ENCODE data around the gene ZGPAT.
"Not testable (repeated sequence)": the region's sequence is repeated elsewhere in the genome, so short reads cannot be mapped to it uniquely, and the experiment has no call there.

Gene ZGPAT

DNA sequence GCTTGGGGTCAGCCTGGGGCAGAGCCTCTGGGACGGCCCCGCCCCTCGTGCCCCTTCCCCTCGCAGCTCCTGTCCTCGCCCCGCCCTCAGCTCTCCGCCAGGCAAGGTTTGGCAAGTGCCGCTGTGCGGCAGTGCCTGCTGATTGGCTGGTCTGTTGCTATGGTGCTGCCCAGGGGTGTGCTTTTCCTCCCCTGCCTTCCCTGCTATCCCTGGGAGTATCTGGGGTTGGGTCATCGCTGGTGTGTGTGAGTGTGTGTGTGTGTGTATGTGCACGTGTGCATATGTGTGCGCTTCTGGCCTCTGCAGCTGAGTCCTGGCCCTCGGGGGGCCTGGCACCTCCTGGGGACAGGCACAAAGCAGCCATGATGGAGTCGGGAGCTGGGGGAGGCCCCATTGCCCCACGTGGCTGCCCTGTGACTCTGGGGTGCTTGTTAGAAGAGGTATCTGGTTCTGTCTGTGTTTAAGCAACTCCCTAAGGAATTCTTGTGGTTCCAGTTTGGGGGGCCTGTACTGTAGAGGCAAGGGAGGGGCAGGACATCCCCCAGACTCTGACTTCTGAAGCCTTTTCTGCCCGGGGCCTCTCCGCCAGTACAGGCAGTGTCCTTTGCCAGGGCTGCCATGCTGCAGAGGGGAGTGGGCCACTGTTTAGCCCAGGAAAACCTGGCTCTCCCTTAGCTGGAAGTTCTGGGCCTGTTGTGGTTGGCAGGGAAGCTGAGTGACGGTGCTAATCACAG, 42.8 kb upstream of the ZGPAT start:
- Histone ChIP-seq H3K4me3 (ENCODE audit: low read length) (no peak overlapping the region), H3K27ac (ENCODE audit: low read length) (no peak overlapping the region), H3K4me1 (ENCODE audit: control insufficient read depth, low read depth, low read length) (no peaks in the 10 kb centered on the region), H3K36me3 (ENCODE audit: control insufficient read depth, low read depth, low read length) (peaks cover 32% of the 10 kb centered on the region), H3K27me3 (ENCODE audit: control insufficient read depth, insufficient read depth, low read length) (no peaks in the 10 kb centered on the region), H3K9me3 (ENCODE audit: control insufficient read depth, low read depth, low read length) (no peaks in the 10 kb centered on the region), H3K9ac (ENCODE audit: low read length) (no peak overlapping the region)

DNA sequence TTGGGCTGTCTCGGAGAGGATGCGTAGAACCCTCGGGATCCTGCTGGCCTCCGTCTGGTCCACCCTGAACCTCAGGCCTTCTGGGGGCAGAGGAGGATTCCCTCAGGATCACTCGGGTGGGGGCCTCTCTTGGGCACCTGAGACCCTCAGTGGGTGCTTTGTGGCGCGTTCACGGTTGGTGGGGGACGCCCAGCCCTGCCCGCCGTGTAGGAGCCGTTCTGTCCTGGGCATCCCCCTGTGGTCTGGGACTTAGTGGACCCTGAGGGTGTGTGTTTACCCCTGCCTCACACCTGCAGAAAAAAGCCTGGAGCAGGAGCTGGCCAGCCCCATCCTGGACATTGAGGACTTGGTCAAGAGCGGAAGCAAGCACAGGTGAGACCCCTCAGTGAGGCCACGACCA, 42.1 kb upstream of the ZGPAT start:
- Histone ChIP-seq H3K9me3 (ENCODE audit: control insufficient read depth, low read depth, low read length) (no peaks in the 10 kb centered on the region), H3K27ac (ENCODE audit: low read length) (no peak overlapping the region), H3K36me3 (ENCODE audit: control insufficient read depth, low read depth, low read length) (peaks cover 30% of the 10 kb centered on the region), H3K27me3 (ENCODE audit: control insufficient read depth, insufficient read depth, low read length) (no peaks in the 10 kb centered on the region), H3K9ac (ENCODE audit: low read length) (no peak overlapping the region), H3K4me3 (ENCODE audit: low read length) (no peak overlapping the region), H3K4me1 (ENCODE audit: control insufficient read depth, low read depth, low read length) (no peaks in the 10 kb centered on the region)

DNA sequence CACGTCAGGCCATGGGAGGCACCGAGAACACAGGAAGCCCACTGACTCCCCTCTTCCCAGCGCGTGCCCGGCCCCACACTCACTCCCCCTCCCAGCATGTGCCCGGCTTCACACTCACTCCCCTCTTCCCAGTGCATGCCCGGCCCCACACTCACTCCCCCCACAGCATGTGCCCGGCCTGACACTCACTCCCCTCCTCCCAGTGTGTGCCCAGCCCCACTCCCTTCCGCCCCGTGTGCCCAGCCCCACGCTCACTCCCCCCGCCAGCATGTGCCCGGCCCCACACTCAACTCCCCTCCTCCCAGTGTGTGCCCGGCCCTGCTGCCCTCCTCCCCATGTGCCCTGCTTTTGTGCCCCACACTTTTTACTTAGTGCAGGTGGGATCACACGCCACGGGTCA, 40.0 kb upstream of the ZGPAT start:
- Histone ChIP-seq H3K4me3 (ENCODE audit: low read length) (no peak overlapping the region), H3K27me3 (ENCODE audit: control insufficient read depth, insufficient read depth, low read length) (no peaks in the 10 kb centered on the region), H3K36me3 (ENCODE audit: control insufficient read depth, low read depth, low read length) (peaks cover 23% of the 10 kb centered on the region), H3K9ac (ENCODE audit: low read length) (no peak overlapping the region), H3K9me3 (ENCODE audit: control insufficient read depth, low read depth, low read length) (no peaks in the 10 kb centered on the region), H3K4me1 (ENCODE audit: control insufficient read depth, low read depth, low read length) (no peaks in the 10 kb centered on the region), H3K27ac (ENCODE audit: low read length) (no peak overlapping the region)

DNA sequence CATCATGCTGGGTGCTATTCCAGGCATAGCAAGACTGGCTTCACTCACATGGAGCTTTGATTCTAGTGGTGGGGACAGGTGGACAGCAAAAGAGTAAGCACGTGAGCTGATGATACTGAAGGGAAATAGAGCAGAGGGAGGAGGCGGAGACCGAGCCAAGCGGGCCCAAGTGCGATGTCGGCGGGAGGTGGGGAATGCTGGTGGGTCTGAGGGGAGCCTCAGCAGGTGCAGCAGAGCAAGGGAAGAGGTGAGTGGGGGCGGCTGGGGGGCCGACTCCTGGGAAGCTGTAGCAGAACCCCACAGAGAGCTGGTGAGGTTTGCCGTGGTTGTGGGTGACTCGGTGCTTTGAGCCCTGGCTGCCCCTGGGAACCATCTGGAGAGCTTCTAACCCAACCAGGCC, 39.5 kb upstream of the ZGPAT start:
- no peak overlapping the region for H3K4me3 ChIP-seq (ENCODE audit: low read length)
- no peak overlapping the region for H3K9ac ChIP-seq (ENCODE audit: low read length)
- H3K27me3 ChIP-seq (ENCODE audit: control insufficient read depth, insufficient read depth, low read length): no peaks in the 10 kb centered on the region
- H3K9me3 ChIP-seq (ENCODE audit: control insufficient read depth, low read depth, low read length): no peaks in the 10 kb centered on the region
- H3K27ac ChIP-seq (ENCODE audit: low read length): no peak overlapping the region
- H3K4me1 ChIP-seq (ENCODE audit: control insufficient read depth, low read depth, low read length): no peaks in the 10 kb centered on the region
- H3K36me3 ChIP-seq (ENCODE audit: control insufficient read depth, low read depth, low read length): peaks cover 23% of the 10 kb centered on the region

DNA sequence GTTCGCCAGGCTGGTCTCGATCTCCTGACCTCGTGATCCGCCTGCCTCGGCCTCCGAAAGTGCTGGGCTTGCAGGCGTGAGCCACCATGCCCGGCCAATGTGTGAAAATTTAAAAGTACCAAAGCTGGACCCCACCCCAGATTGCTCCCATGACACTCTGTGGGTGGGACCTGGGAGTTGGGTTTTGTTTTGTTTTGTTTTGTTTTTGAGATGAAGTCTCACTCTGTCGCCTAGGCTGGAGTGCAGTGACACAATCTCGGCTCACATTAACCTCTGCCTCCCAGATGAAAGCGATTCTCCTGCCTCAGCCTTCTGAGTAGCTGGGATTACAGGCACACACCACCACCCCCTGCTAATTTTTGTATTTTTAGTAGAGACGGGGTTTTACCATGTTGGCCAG, 36.1 kb upstream of the ZGPAT start:
- not testable (repeated sequence) for H3K4me3 ChIP-seq (ENCODE audit: low read length); H3K27ac ChIP-seq (ENCODE audit: low read length); H3K9ac ChIP-seq (ENCODE audit: low read length); H3K27me3 ChIP-seq (ENCODE audit: control insufficient read depth, insufficient read depth, low read length); H3K9me3 ChIP-seq (ENCODE audit: control insufficient read depth, low read depth, low read length); H3K4me1 ChIP-seq (ENCODE audit: control insufficient read depth, low read depth, low read length)
- peaks cover 21% of the 10 kb centered on the region for H3K36me3 ChIP-seq (ENCODE audit: control insufficient read depth, low read depth, low read length)

DNA sequence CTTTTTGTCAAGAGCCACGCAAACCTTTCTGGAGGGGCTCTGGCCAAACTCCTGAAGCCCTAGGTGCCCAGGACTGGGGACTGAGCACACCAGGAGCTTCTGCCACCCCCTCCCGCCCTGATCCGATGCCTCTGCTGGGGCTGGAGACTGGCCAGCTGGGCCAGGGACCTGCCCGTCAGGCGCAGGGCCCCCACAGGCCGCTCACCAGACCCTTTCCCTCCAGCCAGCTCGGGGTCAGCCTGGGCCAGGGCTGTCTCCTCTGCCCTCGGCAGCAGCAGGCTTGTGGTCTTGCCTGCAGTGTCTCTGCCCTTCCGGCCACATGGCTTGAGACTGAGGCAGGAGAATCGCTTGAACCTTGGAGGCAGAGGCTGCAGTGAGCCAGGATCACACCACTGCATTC, 35.2 kb upstream of the ZGPAT start:
- H3K36me3 ChIP-seq (ENCODE audit: control insufficient read depth, low read depth, low read length): peaks cover 15% of the 10 kb centered on the region
- no peaks in the 10 kb centered on the region for H3K9me3 ChIP-seq (ENCODE audit: control insufficient read depth, low read depth, low read length)
- no peaks in the 10 kb centered on the region for H3K27me3 ChIP-seq (ENCODE audit: control insufficient read depth, insufficient read depth, low read length)
- H3K4me1 ChIP-seq (ENCODE audit: control insufficient read depth, low read depth, low read length): no peaks in the 10 kb centered on the region
- H3K9ac ChIP-seq (ENCODE audit: low read length): no peak overlapping the region
- no peak overlapping the region for H3K4me3 ChIP-seq (ENCODE audit: low read length)
- H3K27ac ChIP-seq (ENCODE audit: low read length): no peak overlapping the region

DNA sequence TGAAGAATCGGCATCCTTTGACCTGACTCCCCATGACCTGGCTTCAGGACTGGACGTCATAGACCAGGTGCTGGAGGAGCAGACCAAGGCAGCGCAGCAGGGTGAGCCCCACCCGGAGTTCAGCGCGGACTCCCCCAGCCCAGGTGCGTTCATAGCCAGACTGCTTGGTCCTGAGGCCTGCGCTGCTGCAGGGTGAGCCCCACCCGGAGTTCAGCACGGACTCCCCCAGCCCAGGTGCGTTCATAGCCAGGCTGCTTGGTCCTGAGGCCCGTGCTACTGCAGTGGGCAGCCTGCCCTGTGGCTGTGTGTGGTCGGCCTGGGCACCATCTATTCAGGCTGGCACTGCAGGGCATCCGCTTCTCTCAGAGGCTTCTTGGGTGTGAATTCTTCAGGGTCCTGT, 33.9 kb upstream of the ZGPAT start:
- Histone ChIP-seq H3K9me3 (ENCODE audit: control insufficient read depth, low read depth, low read length) (no peaks in the 10 kb centered on the region), H3K4me1 (ENCODE audit: control insufficient read depth, low read depth, low read length) (no peaks in the 10 kb centered on the region), H3K27me3 (ENCODE audit: control insufficient read depth, insufficient read depth, low read length) (no peaks in the 10 kb centered on the region), H3K4me3 (ENCODE audit: low read length) (no peak overlapping the region), H3K9ac (ENCODE audit: low read length) (no peak overlapping the region), H3K36me3 (ENCODE audit: control insufficient read depth, low read depth, low read length) (peaks cover 14% of the 10 kb centered on the region), H3K27ac (ENCODE audit: low read length) (no peak overlapping the region)

DNA sequence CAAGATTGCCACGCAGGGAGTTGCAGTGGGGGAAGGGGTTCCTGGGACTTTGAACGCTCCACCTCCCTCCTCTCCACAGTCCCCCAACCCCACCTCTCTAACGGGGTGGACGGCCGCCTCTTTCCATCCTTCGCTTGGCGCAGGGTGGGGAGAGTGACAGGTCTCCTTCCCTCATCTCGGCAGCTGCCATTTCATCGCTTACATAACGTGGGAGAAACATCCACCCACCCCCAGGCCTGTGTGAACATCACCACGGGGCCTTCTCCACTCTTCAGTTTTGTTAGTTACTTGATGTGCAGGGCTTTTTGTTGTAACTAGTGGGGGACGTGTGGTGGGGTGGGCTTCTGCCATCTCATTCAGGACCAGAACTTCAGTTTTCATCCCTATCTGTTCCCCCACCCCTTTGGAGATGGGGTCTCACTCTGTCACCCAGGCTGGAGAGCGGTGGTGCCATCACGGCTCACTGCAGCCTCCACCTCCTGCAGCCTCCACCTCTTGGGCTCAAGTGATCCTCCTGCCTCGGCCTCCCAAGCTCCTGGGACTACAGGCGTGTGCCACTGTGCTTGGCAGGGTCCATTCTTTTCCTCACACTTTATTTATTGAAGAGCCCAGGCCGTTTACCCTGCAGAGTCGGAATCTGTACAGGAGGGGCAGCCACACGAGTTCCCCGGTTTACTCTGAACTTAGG, 32.0 kb upstream of the ZGPAT start:
- Histone ChIP-seq H3K27ac (ENCODE audit: low read length) (no peak overlapping the region), H3K27me3 (ENCODE audit: control insufficient read depth, insufficient read depth, low read length) (no peaks in the 10 kb centered on the region), H3K9ac (ENCODE audit: low read length) (no peak overlapping the region), H3K9me3 (ENCODE audit: control insufficient read depth, low read depth, low read length) (no peaks in the 10 kb centered on the region), H3K4me3 (ENCODE audit: low read length) (no peak overlapping the region), H3K36me3 (ENCODE audit: control insufficient read depth, low read depth, low read length) (peaks cover 14% of the 10 kb centered on the region), H3K4me1 (ENCODE audit: control insufficient read depth, low read depth, low read length) (no peaks in the 10 kb centered on the region)

DNA sequence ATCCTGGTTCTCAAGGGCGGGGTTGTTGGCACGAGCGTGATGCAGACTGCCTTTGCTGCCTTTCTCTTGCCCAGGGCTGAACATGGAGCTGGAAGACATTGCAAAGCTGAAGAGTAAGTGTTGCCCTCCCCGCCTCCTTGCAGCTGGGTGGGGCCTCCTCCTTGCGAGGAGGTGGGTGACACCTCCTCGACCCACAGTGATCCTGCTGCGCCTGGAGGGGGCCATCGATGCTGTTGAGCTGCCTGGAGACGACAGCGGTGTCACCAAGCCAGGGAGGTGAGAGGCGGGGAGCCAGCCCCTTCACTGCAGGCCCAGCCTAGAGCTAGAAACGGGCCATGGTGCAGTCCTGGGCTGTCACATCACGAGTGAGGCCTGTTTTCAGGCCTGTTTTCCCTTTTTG, 29.8 kb upstream of the ZGPAT start:
- H3K4me1 ChIP-seq (ENCODE audit: control insufficient read depth, low read depth, low read length): no peaks in the 10 kb centered on the region
- H3K36me3 ChIP-seq (ENCODE audit: control insufficient read depth, low read depth, low read length): peaks cover 11% of the 10 kb centered on the region
- H3K27me3 ChIP-seq (ENCODE audit: control insufficient read depth, insufficient read depth, low read length): no peaks in the 10 kb centered on the region
- no peaks in the 10 kb centered on the region for H3K9me3 ChIP-seq (ENCODE audit: control insufficient read depth, low read depth, low read length)
- no peak overlapping the region for H3K4me3 ChIP-seq (ENCODE audit: low read length)
- no peak overlapping the region for H3K27ac ChIP-seq (ENCODE audit: low read length)
- H3K9ac ChIP-seq (ENCODE audit: low read length): no peak overlapping the region

DNA sequence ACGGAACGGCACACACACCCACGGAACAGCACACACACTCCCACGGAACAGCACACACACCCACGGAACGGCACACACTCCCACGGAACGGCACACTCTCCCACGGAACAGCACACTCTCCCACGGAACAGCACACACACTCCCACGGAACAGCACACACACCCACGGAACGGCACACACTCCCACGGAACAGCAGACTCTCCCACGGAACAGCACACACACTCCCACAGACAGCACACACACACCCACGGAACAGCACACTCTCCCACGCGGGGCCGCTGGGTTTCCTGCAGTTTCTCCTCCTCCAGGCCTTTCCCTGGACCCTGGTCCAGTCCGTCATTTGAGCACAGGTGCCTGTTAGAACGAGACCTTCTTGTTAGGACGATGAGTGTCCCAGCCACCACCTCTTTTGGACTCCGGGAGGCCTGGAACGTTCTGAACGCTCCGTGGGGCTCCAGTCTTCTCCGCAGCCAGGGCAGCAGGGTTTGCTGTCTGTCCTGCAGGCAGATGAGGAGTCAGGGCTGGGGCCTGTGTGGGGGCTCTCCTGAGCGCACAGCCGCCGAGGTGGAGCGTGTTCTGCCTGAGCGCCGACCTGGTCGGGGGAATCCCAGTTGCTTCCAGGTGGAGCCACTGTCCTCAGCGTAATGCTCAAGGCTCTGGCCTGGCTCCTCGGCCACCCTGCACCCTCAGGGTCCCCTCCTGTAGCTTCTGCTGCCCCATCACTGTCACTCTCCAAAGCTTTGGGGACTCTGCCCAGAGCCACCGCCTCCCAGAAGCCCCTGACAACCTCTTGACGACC, 29.0 kb upstream of the ZGPAT start:
- Histone ChIP-seq H3K9me3 (ENCODE audit: control insufficient read depth, low read depth, low read length) (no peaks in the 10 kb centered on the region), H3K27ac (ENCODE audit: low read length) (no peak overlapping the region), H3K4me1 (ENCODE audit: control insufficient read depth, low read depth, low read length) (no peaks in the 10 kb centered on the region), H3K9ac (ENCODE audit: low read length) (no peak overlapping the region), H3K36me3 (ENCODE audit: control insufficient read depth, low read depth, low read length) (peaks cover 8% of the 10 kb centered on the region), H3K4me3 (ENCODE audit: low read length) (no peak overlapping the region), H3K27me3 (ENCODE audit: control insufficient read depth, insufficient read depth, low read length) (no peaks in the 10 kb centered on the region)

DNA sequence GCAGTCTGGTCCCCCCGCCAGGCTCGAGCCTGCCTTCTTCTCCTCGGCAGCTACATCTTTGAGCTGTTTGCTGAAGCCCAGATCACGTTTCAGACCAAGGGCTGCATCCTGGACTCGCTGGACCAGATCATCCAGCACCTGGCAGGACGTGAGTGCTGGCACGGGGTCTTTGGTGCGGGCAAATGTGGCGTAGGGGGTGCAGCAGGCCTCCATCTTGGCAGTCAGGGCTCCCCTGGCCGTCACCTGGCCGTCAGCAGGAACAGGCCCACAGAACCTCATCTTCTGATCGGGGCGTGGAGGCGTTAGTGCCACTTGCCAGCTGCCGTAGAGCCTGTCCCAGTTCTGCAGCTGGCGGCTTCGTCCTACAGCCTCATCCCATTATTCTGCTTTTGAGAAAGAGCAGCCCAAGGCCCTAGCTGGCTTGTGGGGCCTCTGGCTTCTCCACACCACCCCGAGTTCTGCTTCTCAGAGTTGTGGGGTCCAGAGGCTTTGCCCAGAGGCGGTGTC, 28.0 kb upstream of the ZGPAT start:
- H3K27ac ChIP-seq (ENCODE audit: low read length): no peak overlapping the region
- H3K36me3 ChIP-seq (ENCODE audit: control insufficient read depth, low read depth, low read length): peaks cover 5% of the 10 kb centered on the region
- no peaks in the 10 kb centered on the region for H3K27me3 ChIP-seq (ENCODE audit: control insufficient read depth, insufficient read depth, low read length)
- H3K9me3 ChIP-seq (ENCODE audit: control insufficient read depth, low read depth, low read length): no peaks in the 10 kb centered on the region
- H3K4me1 ChIP-seq (ENCODE audit: control insufficient read depth, low read depth, low read length): no peaks in the 10 kb centered on the region
- no peak overlapping the region for H3K4me3 ChIP-seq (ENCODE audit: low read length)
- no peak overlapping the region for H3K9ac ChIP-seq (ENCODE audit: low read length)

Data from iPS-18a (cell line).